Activated naive CD4-positive, alpha-beta T cell treated with anti-CD3 and anti-CD28 coated beads, Interleukin-2, amount 10 ng/mL, durations not matched to agents 7 days and 5 days (primary cell): ENCODE results near the gene LMNB1.

Experiments used
- CTCF ChIA-PET: fragments of 350-600 bp; sonication (Branson Sonifier 250); formaldehyde crosslinking; loops from one replicate; lab custom pipeline; 2021; ENCODE audit warnings: antibody characterized with exemption; lab: Charles Lee
- DNase-seq: peaks from one replicate; pipeline ENCODE4 v3.0.0-alpha.2; 2020
- H3K27ac Mint-ChIP-seq: one replicate; pipeline ENCODE4 v1.8.0; 2021; ENCODE audit warnings: mild to moderate bottlenecking, moderate library complexity, mixed read lengths
- H3K27me3 Mint-ChIP-seq: one replicate; pipeline ENCODE4 v1.8.0; 2021; ENCODE audit warnings: mild to moderate bottlenecking, mixed read lengths
- H3K36me3 Mint-ChIP-seq: one replicate; pipeline ENCODE4 v1.8.0; 2021; ENCODE audit warnings: mixed read lengths
- H3K4me1 Mint-ChIP-seq: one replicate; pipeline ENCODE4 v1.8.0; 2021; ENCODE audit warnings: mixed read lengths
- H3K4me3 Mint-ChIP-seq: one replicate; pipeline ENCODE4 v1.8.0; 2021; ENCODE audit warnings: mild to moderate bottlenecking, moderate library complexity, mixed read lengths
- H3K9me3 Mint-ChIP-seq: one replicate; pipeline ENCODE4 v1.8.0; 2021; ENCODE audit warnings: mixed read lengths

LMNB1 gene

GRCh38 chr5:126863402-126863801 lies 86.5 kb downstream of the LMNB1 start:
- Mint-ChIP-seq H3K4me3 (no peak overlapping the region), H3K27me3 (no peaks in the 10 kb centered on the region), H3K4me1 (peaks cover 2% of the 10 kb centered on the region), H3K36me3 (peaks cover 6% of the 10 kb centered on the region), H3K9me3 (no peaks in the 10 kb centered on the region), H3K27ac (no peak overlapping the region)
- CTCF ChIA-PET: no interaction called here
- no peak for DNase-seq

GRCh38 chr5:126864042-126864688 lies 87.2 kb downstream of the LMNB1 start:
- Mint-ChIP-seq H3K27ac (no peak overlapping the region), H3K9me3 (no peaks in the 10 kb centered on the region), H3K4me1 (peaks cover 8% of the 10 kb centered on the region), H3K4me3 (no peak overlapping the region), H3K36me3 (peaks cover 6% of the 10 kb centered on the region), H3K27me3 (no peaks in the 10 kb centered on the region)
- CTCF ChIA-PET: interaction anchor here (1.6 kb wide), 1 partner anchor 10 kb away, joined by 3 read pairs; no protein-coding TSS in a partner anchor
- no peak for DNase-seq

GRCh38 chr5:126865299-126865698 lies 88.4 kb downstream of the LMNB1 start:
- no peak for DNase-seq
- peaks cover 6% of the 10 kb centered on the region for H3K36me3 Mint-ChIP-seq
- no peak overlapping the region for H3K4me3 Mint-ChIP-seq
- no peak overlapping the region for H3K27ac Mint-ChIP-seq
- no peaks in the 10 kb centered on the region for H3K9me3 Mint-ChIP-seq
- no peaks in the 10 kb centered on the region for H3K27me3 Mint-ChIP-seq
- peaks cover 12% of the 10 kb centered on the region for H3K4me1 Mint-ChIP-seq
- CTCF ChIA-PET: interaction anchor here (1.6 kb wide), 1 partner anchor 11 kb away, joined by 3 read pairs; no protein-coding TSS in a partner anchor

- H3K4me1 Mint-ChIP-seq: peaks cover 12% of the 10 kb centered on the region
- peaks cover 9% of the 10 kb centered on the region for H3K36me3 Mint-ChIP-seq
- no peak overlapping the region for H3K4me3 Mint-ChIP-seq
Observed at GRCh38 chr5:126866851-126867636, 90.1 kb downstream of the LMNB1 start.

GRCh38 chr5:126868338-126869004 lies 91.5 kb downstream of the LMNB1 start:
- H3K4me1 Mint-ChIP-seq: peaks cover 12% of the 10 kb centered on the region
- no peaks in the 10 kb centered on the region for H3K9me3 Mint-ChIP-seq
- H3K27me3 Mint-ChIP-seq: no peaks in the 10 kb centered on the region
- H3K4me3 Mint-ChIP-seq: no peak overlapping the region
- H3K36me3 Mint-ChIP-seq: peaks cover 9% of the 10 kb centered on the region
- no peak for DNase-seq
- CTCF ChIA-PET: no interaction called here
- H3K27ac Mint-ChIP-seq: no peak overlapping the region

More at GRCh38 chr5:126866851-126867636, 90.1 kb downstream of the LMNB1 start:
- H3K9me3 Mint-ChIP-seq: no peaks in the 10 kb centered on the region
- no peak overlapping the region for H3K27ac Mint-ChIP-seq
- H3K27me3 Mint-ChIP-seq: no peaks in the 10 kb centered on the region
- CTCF ChIA-PET: no interaction called here
- DNase-seq: no peak

GRCh38 chr5:126869005-126869451 lies 92.1 kb downstream of the LMNB1 start:
- no peaks in the 10 kb centered on the region for H3K9me3 Mint-ChIP-seq

GRCh38 chr5:126871441-126871840 lies 94.5 kb downstream of the LMNB1 start:
- Mint-ChIP-seq H3K4me1 (peaks cover 12% of the 10 kb centered on the region), H3K9me3 (no peaks in the 10 kb centered on the region), H3K4me3 (no peak overlapping the region), H3K27ac (no peak overlapping the region), H3K27me3 (no peaks in the 10 kb centered on the region), H3K36me3 (peaks cover 4% of the 10 kb centered on the region)
- no peak for DNase-seq
- CTCF ChIA-PET: no interaction called here

More at GRCh38 chr5:126869005-126869451, 92.1 kb downstream of the LMNB1 start:
- peaks cover 12% of the 10 kb centered on the region for H3K4me1 Mint-ChIP-seq
- peak overlapping the region; percentile 5 for H3K27ac Mint-ChIP-seq
- no peaks in the 10 kb centered on the region for H3K27me3 Mint-ChIP-seq
- H3K36me3 Mint-ChIP-seq: peaks cover 9% of the 10 kb centered on the region
- DNase-seq: peak; percentile 48
- H3K4me3 Mint-ChIP-seq: peak overlapping the region; percentile 59
- CTCF ChIA-PET: no interaction called here

GRCh38 chr5:126872561-126873354 lies 95.8 kb downstream of the LMNB1 start:
- DNase-seq: no peak

GRCh38 chr5:126875303-126875785 lies 98.4 kb downstream of the LMNB1 start:
- Mint-ChIP-seq H3K27ac (no peak overlapping the region), H3K4me3 (no peak overlapping the region), H3K4me1 (no peaks in the 10 kb centered on the region), H3K9me3 (no peaks in the 10 kb centered on the region), H3K27me3 (no peaks in the 10 kb centered on the region), H3K36me3 (peaks cover 3% of the 10 kb centered on the region)
- DNase-seq: no peak
- CTCF ChIA-PET: no interaction called here

More at GRCh38 chr5:126872561-126873354, 95.8 kb downstream of the LMNB1 start:
- Mint-ChIP-seq H3K27me3 (no peaks in the 10 kb centered on the region), H3K27ac (no peak overlapping the region), H3K4me3 (no peak overlapping the region), H3K4me1 (peaks cover 10% of the 10 kb centered on the region), H3K36me3 (peaks cover 3% of the 10 kb centered on the region), H3K9me3 (no peaks in the 10 kb centered on the region)
- CTCF ChIA-PET: no interaction called here

- CTCF ChIA-PET: no interaction called here
- H3K4me3 Mint-ChIP-seq: no peak overlapping the region
- no peaks in the 10 kb centered on the region for H3K27me3 Mint-ChIP-seq
Observed at GRCh38 chr5:126877602-126878001, 100.7 kb downstream of the LMNB1 start.

GRCh38 chr5:126878085-126878484 lies 101.1 kb downstream of the LMNB1 start:
- Mint-ChIP-seq H3K4me1 (no peaks in the 10 kb centered on the region), H3K27me3 (no peaks in the 10 kb centered on the region), H3K9me3 (no peaks in the 10 kb centered on the region), H3K27ac (no peak overlapping the region), H3K4me3 (no peak overlapping the region), H3K36me3 (no peaks in the 10 kb centered on the region)
- CTCF ChIA-PET: no interaction called here
- no peak for DNase-seq

More at GRCh38 chr5:126877602-126878001, 100.7 kb downstream of the LMNB1 start:
- no peaks in the 10 kb centered on the region for H3K4me1 Mint-ChIP-seq
- H3K36me3 Mint-ChIP-seq: no peaks in the 10 kb centered on the region
- H3K27ac Mint-ChIP-seq: no peak overlapping the region
- H3K9me3 Mint-ChIP-seq: no peaks in the 10 kb centered on the region
- no peak for DNase-seq

- CTCF ChIA-PET: no interaction called here
- no peaks in the 10 kb centered on the region for H3K36me3 Mint-ChIP-seq
- no peaks in the 10 kb centered on the region for H3K27me3 Mint-ChIP-seq
- H3K27ac Mint-ChIP-seq: no peak overlapping the region
- no peak overlapping the region for H3K4me3 Mint-ChIP-seq
- no peaks in the 10 kb centered on the region for H3K9me3 Mint-ChIP-seq
- no peak for DNase-seq
- H3K4me1 Mint-ChIP-seq: no peaks in the 10 kb centered on the region
Observed at GRCh38 chr5:126878634-126879033, 101.7 kb downstream of the LMNB1 start.

GRCh38 chr5:126881821-126882600 lies 105.1 kb downstream of the LMNB1 start:
- H3K9me3 Mint-ChIP-seq: no peaks in the 10 kb centered on the region
- CTCF ChIA-PET: interaction anchor here (0.6 kb wide), 2 partner anchors 28 to 33 kb away, joined by 3 read pairs; no protein-coding TSS in a partner anchor
- no peak for DNase-seq

More at GRCh38 chr5:126881821-126882600, 105.1 kb downstream of the LMNB1 start:
- Mint-ChIP-seq H3K27me3 (no peaks in the 10 kb centered on the region), H3K4me3 (no peak overlapping the region), H3K27ac (no peak overlapping the region), H3K4me1 (no peaks in the 10 kb centered on the region), H3K36me3 (no peaks in the 10 kb centered on the region)
